H1 (cell line): Measurements from ENCODE around the gene STX4. TPM values are rescaled to one million over a fixed set of nuclear protein-coding genes. Genes with fewer than 3 reads are reported as not detected.
A peak's percentile ranks its signal among the peaks of the same experiment; 100 is the strongest.

ENCODE experiments used
- CTCF ChIA-PET: fragments of 300-600 bp; sonication (Branson Sonifier 250); formaldehyde crosslinking; loops from one replicate; lab custom pipeline; 2021; ENCODE audit not compliant: partially characterized antibody; lab: Charles Lee
- POLR2A ChIA-PET: fragments of 300-600 bp; sonication (Branson Sonifier 250); formaldehyde crosslinking; loops from one replicate; lab custom pipeline; 2021; ENCODE audit warnings: inconsistent platforms; ENCODE audit not compliant: partially characterized antibody; lab: Charles Lee
- DNase-seq, 2 experiments: peaks; one replicate each; pipeline versions ENCODE4 v3.0.0 to v3.0.0-alpha.2; 2010 to 2022; ENCODE audit warnings: low spot score in 2 of 2, low read depth in 1 of 2, mixed read lengths in 1 of 2
- FAIRE-seq: peaks from 2 replicates; lab custom pipeline; 2011; peaks lifted over from hg19 to GRCh38; lab: Jason Lieb, UNC
- H2AFZ ChIP-seq: 2 replicates; pipeline ENCODE4 v1.8.1; 2012; ENCODE audit warnings: low read length, inconsistent platforms
- H2AK5ac ChIP-seq: 2 replicates; pipeline ENCODE4 v1.6.1; 2013; ENCODE audit warnings: low read depth, low read length
- H2BK120ac ChIP-seq: replicated peaks from 2 replicates; pipeline ENCODE3; 2013; ENCODE audit warnings: low read depth, low read length, inconsistent platforms
- H2BK12ac ChIP-seq: 2 replicates; pipeline ENCODE4 v1.6.1; 2013; ENCODE audit warnings: low read depth, low read length
- H2BK15ac ChIP-seq: 2 replicates; pipeline ENCODE4 v1.6.1; 2013; ENCODE audit warnings: low read length
- H2BK20ac ChIP-seq: 2 replicates; pipeline ENCODE4 v1.6.1; 2013; ENCODE audit warnings: low read length
- H2BK5ac ChIP-seq: 2 replicates; pipeline ENCODE4 v1.6.1; 2013; ENCODE audit warnings: low read depth, low read length
- H3K14ac ChIP-seq: 2 replicates; pipeline ENCODE4 v1.6.1; 2013; ENCODE audit warnings: inconsistent platforms; ENCODE audit not compliant: insufficient read length
- H3K18ac ChIP-seq: 2 replicates; pipeline ENCODE4 v1.6.1; 2013; ENCODE audit warnings: low read length; ENCODE audit errors: extremely low read depth
- H3K23ac ChIP-seq: 2 replicates; pipeline ENCODE4 v1.6.1; 2013; ENCODE audit warnings: inconsistent platforms; ENCODE audit not compliant: insufficient read length
- H3K23me2 ChIP-seq: 2 replicates; pipeline ENCODE4 v1.6.1; 2013; ENCODE audit warnings: low read depth, low read length
- H3K27ac ChIP-seq: 2 replicates; pipeline ENCODE4 v1.6.1; 2011; ENCODE audit warnings: low read depth, low read length, inconsistent platforms
- H3K27me3 ChIP-seq, 4 experiments: replicated peaks in 1 of 4; 1 replicate in 1 of 4; 2 replicates in 3 of 4; pipeline versions ENCODE4 v1.6.1 to v1.8.1; 2011 to 2013; ENCODE audit warnings: low read length in 3 of 4, mild to moderate bottlenecking in 3 of 4, inconsistent platforms in 2 of 4, mixed read lengths in 2 of 4, moderate library complexity in 1 of 4; ENCODE audit not compliant: control insufficient read depth in 3 of 4, insufficient read depth in 3 of 4; ENCODE audit errors: extremely low read depth in 1 of 4
- H3K36me3 ChIP-seq, 4 experiments: 2 replicates each; pipeline versions ENCODE4 v1.6.1 to v1.8.1; 2011 to 2013; ENCODE audit warnings: mild to moderate bottlenecking in 4 of 4, low read length in 3 of 4, moderate library complexity in 2 of 4, control low read depth in 1 of 4, inconsistent platforms in 1 of 4; ENCODE audit not compliant: insufficient read depth in 4 of 4, control insufficient read depth in 2 of 4
- H3K4ac ChIP-seq: replicated peaks from 2 replicates; pipeline ENCODE3; 2013; ENCODE audit warnings: low read length, low read depth, mixed read lengths, inconsistent platforms; ENCODE audit not compliant: insufficient read length
- H3K4me1 ChIP-seq, 4 experiments: replicated peaks in 1 of 4; 1 replicate in 1 of 4; 2 replicates in 3 of 4; pipeline versions ENCODE4 v1.6.1 to v1.8.1; 2011 to 2013; ENCODE audit warnings: low read length in 3 of 4, inconsistent platforms in 2 of 4, mixed read lengths in 1 of 4; ENCODE audit not compliant: insufficient read depth in 4 of 4, control insufficient read depth in 3 of 4
- H3K4me2 ChIP-seq, 2 experiments: 2 replicates each; pipeline versions ENCODE4 v1.6.1 to v1.8.1; 2011 to 2013; ENCODE audit warnings: low read depth in 2 of 2, low read length in 2 of 2, control low read depth in 1 of 2, inconsistent platforms in 1 of 2, mild to moderate bottlenecking in 1 of 2; ENCODE audit not compliant: insufficient read depth in 1 of 2
- H3K4me3 ChIP-seq, 4 experiments: fragments of 200-600, 300-600 bp in 1 of 4; sonication (generic), shearing (Covaris generic), sonication (Bioruptor Twin) in 1 of 4; 2 replicates each; pipeline versions ENCODE4 v1.5.1 to v1.8.1; 2011 to 2016; ENCODE audit warnings: low read length in 4 of 4, low read depth in 3 of 4, control low read depth in 2 of 4, inconsistent platforms in 2 of 4, mild to moderate bottlenecking in 2 of 4, mixed read lengths in 1 of 4, moderate library complexity in 1 of 4; ENCODE audit not compliant: insufficient read depth in 2 of 4; ENCODE audit errors: extremely low read depth in 1 of 4
- H3K56ac ChIP-seq: replicated peaks from 2 replicates; pipeline ENCODE3; 2013; ENCODE audit warnings: low read depth, mild to moderate bottlenecking, mixed read lengths, low read length, inconsistent platforms; ENCODE audit not compliant: insufficient read length
- H3K79me1 ChIP-seq: 2 replicates; pipeline ENCODE4 v1.6.1; 2013; ENCODE audit warnings: low read depth, low read length, control low read depth
- H3K79me2 ChIP-seq, 2 experiments: 2 replicates each; pipeline versions ENCODE4 v1.6.1 to v1.8.1; 2012 to 2013; ENCODE audit warnings: low read length in 2 of 2, mild to moderate bottlenecking in 2 of 2, inconsistent platforms in 1 of 2; ENCODE audit not compliant: insufficient read depth in 2 of 2, control insufficient read depth in 1 of 2
- H3K9ac ChIP-seq, 4 experiments: replicated peaks in 1 of 4; 1 replicate in 1 of 4; 2 replicates in 3 of 4; pipeline versions ENCODE4 v1.6.1 to v1.8.1; 2011 to 2013; ENCODE audit warnings: low read depth in 3 of 4, low read length in 3 of 4, control low read depth in 2 of 4, mild to moderate bottlenecking in 2 of 4, moderate library complexity in 2 of 4, inconsistent platforms in 1 of 4; ENCODE audit errors: extremely low read depth in 1 of 4
- H3K9me3 ChIP-seq, 2 experiments: 2 replicates each; pipeline versions ENCODE4 v1.6.1 to v1.8.1; 2012 to 2013; ENCODE audit warnings: mild to moderate bottlenecking in 2 of 2, moderate library complexity in 2 of 2, control low read depth in 1 of 2, inconsistent platforms in 1 of 2, low read depth in 1 of 2, low read length in 1 of 2, mixed read lengths in 1 of 2; ENCODE audit not compliant: insufficient read depth in 2 of 2
- H4K20me1 ChIP-seq, 2 experiments: replicated peaks in 1 of 2; 2 replicates each; pipeline versions ENCODE3 to v1.8.1; 2011 to 2013; ENCODE audit warnings: inconsistent platforms in 2 of 2, low read length in 2 of 2, mild to moderate bottlenecking in 1 of 2; ENCODE audit not compliant: insufficient read depth in 2 of 2, control insufficient read depth in 1 of 2
- H4K5ac ChIP-seq: 2 replicates; pipeline ENCODE4 v1.6.1; 2013; ENCODE audit warnings: low read length, low read depth, mixed read lengths, inconsistent platforms; ENCODE audit not compliant: insufficient read length
- H4K8ac ChIP-seq: 2 replicates; pipeline ENCODE4 v1.8.0; 2013; ENCODE audit warnings: mild to moderate bottlenecking, moderate library complexity, low read length, inconsistent platforms; ENCODE audit not compliant: insufficient read depth; ENCODE audit errors: extremely low read depth
- H4K91ac ChIP-seq: replicated peaks from 2 replicates; pipeline ENCODE3; 2013; ENCODE audit warnings: low read length, mixed read lengths, inconsistent platforms; ENCODE audit not compliant: insufficient read length
- ATF2 ChIP-seq: IDR thresholded peaks from 2 replicates; pipeline ENCODE4 v1.6.1; 2012; ENCODE audit warnings: low read length, inconsistent platforms
- CHD2 ChIP-seq: IDR thresholded peaks from 2 replicates; pipeline ENCODE4 v1.6.1; 2012; ENCODE audit warnings: low read length, improper control_type of control experiment
- EP300 ChIP-seq, 2 experiments: IDR thresholded peaks; 1 replicate in 1 of 2; 2 replicates in 1 of 2; pipeline ENCODE4 v1.6.1; 2011 to 2012; ENCODE audit warnings: low read depth in 2 of 2, low read length in 2 of 2, mild to moderate bottlenecking in 2 of 2, borderline replicate concordance in 1 of 2, inconsistent platforms in 1 of 2, moderate library complexity in 1 of 2
- NANOG ChIP-seq: IDR thresholded peaks from 2 replicates; pipeline ENCODE4 v1.6.1; 2011; ENCODE audit warnings: low read length, low read depth, mild to moderate bottlenecking, inconsistent platforms; ENCODE audit not compliant: insufficient read depth, poor library complexity, severe bottlenecking
- PHF8 ChIP-seq: fragments of 200-600 bp; sonication (generic); conservative IDR thresholded peaks from 2 replicates; pipeline ENCODE4 v1.7.1; 2012; ENCODE audit warnings: low read depth, mild to moderate bottlenecking, inconsistent platforms, low read length, moderate library complexity
- WGBS, 2 experiments: shearing (Covaris generic) in 1 of 2; methylation state at CpG; one replicate each; pipeline versions ENCODE4 v1.1.6 to v1.1.7; 2013 to 2015; ENCODE audit warnings: low lambda C conversion rate in 2 of 2, mixed read lengths in 2 of 2, inconsistent platforms in 1 of 2, low coverage in 1 of 2, missing lambda C conversion rate in 1 of 2; ENCODE audit not compliant: insufficient replicate concordance in 2 of 2, insufficient coverage in 1 of 2, insufficient read length in 1 of 2; ENCODE audit errors: extremely low coverage in 1 of 2, missing lambda C conversion rate in 1 of 2; 5-methylcytosine and 5-hydroxymethylcytosine counted together
- polyA plus RNA-seq, 7 experiments: library from polyadenylated mRNA; depleted of rRNA in 3 of 7; stranded (reverse) in 5 of 7; unstranded in 2 of 7; fragments of >200 nt in 5 of 7; fragments of 200-250 nt in 2 of 7; gene quantifications; 1 replicate in 5 of 7; 2 replicates in 1 of 7; 4 replicates in 1 of 7; pipeline versions ENCODE4 v1.2.1 to v1.2.3, GENCODE V29; 2011 to 2013; ENCODE audit warnings: missing spikeins in 2 of 7, mixed read lengths in 2 of 7
- total RNA-seq: library from RNA; stranded (reverse); fragmentation: NEBNext Ultra II Directional; extraction: Animal tissue kit (Norgen Biotek cat#: 25700); gene quantifications from 2 replicates; pipeline ENCODE4 v1.2.1, GENCODE V29; 2021

The STX4 gene
- total and polyA plus RNA-seq, 2 of the 8 experiments (the other 6 are each of a cell fraction or from before 2014, with no cell fraction given), result 25.8 to 32.3 TPM

- H2BK5ac ChIP-seq, result no peak overlapping the region
- no peak overlapping the region for H2AFZ ChIP-seq
- H3K56ac ChIP-seq, result no peak overlapping the region
- H4K91ac ChIP-seq, result no peak overlapping the region
- DNase-seq, result no peak
- no peaks in the 10 kb centered on the region for H3K36me3 ChIP-seq
- peak overlapping the region; percentile 95 to 100; a peak in 3 of 4 replicates for H3K4me2 ChIP-seq
- H2BK20ac ChIP-seq, result no peak overlapping the region
- no peaks in the 10 kb centered on the region for H3K79me1 ChIP-seq
- no peak overlapping the region for H4K5ac ChIP-seq
- no peak overlapping the region for H3K14ac ChIP-seq
- no peak for FAIRE-seq
- H3K79me2 ChIP-seq, result no peaks in the 10 kb centered on the region
- H4K20me1 ChIP-seq, result no peaks in the 10 kb centered on the region
- H3K4ac ChIP-seq, result peak overlapping the region; percentile 63
- H3K27ac ChIP-seq, result no peak overlapping the region
- H3K18ac ChIP-seq, result no peak overlapping the region; the same call in 1 of the 2 replicates
- ChIA-PET POLR2A (interaction anchor here (1.2 to 2.3 kb wide), 2 partner anchors 10 to 46 kb away, joined by 5 to 20 read pairs; partner anchors contain the start of gene HSD3B7), CTCF (interaction anchor here (1.1 to 2.0 kb wide), 2 partner anchors 10 to 72 kb away, joined by 4 to 10 read pairs; partner anchors contain the start of gene HSD3B7)
- H3K4me1 ChIP-seq, result peaks cover 0 to 15% (median 10%) of the 10 kb centered on the region in 4 experiments; a peak in 6 of 7 replicates
- H3K23ac ChIP-seq, result no peak overlapping the region
- peak overlapping the region; percentile 60; the same call in 1 of the 2 replicates for H2BK12ac ChIP-seq
- no peak for TF ChIP-seq NANOG
- no peak for TF ChIP-seq ATF2
- TF ChIP-seq PHF8, result no peak
- no peak for TF ChIP-seq EP300 (IDR thresholded peaks at IDR 0.05; ENCODE audit: borderline replicate concordance in 1 of 2, low read depth in 2 of 2, low read length in 2 of 2)
- TF ChIP-seq CHD2, result no peak
- H3K27me3 ChIP-seq, result no peaks in the 10 kb centered on the region; a peak in 1 of 7 replicates
- peaks cover 12% of the 10 kb centered on the region for H3K23me2 ChIP-seq
- H4K8ac ChIP-seq, result no peak overlapping the region
- H2BK120ac ChIP-seq, result no peak overlapping the region
- H2BK15ac ChIP-seq, result no peak overlapping the region
- H3K4me3 ChIP-seq, result peak overlapping the region in 2 of 4 experiments; percentile 53 to 81; a peak in 2 of 8 replicates
- WGBS, 2 experiments, result 86% methylated on average over 11 of the region's 11 CpGs; no CpG with 5 or more reads in 1 of the 2 experiments
- 0 out of 2 replicates have a peak overlapping the region, but pooled peaks have one; percentile 39 for H2AK5ac ChIP-seq
- no peak overlapping the region for H3K9ac ChIP-seq
- no peaks in the 10 kb centered on the region for H3K9me3 ChIP-seq
Observed at GRCh38 chr16:30995927-30996323, 37.4 kb upstream of the STX4 start.
